Neural crest cell (in vitro differentiated cells): ENCODE results near the gene COPS4. TPM values are rescaled to one million over a fixed set of nuclear protein-coding genes. Genes with fewer than 3 reads are reported as not detected.
"Not testable (repeated sequence)": the region's sequence is repeated elsewhere in the genome, so short reads cannot be mapped to it uniquely, and the experiment has no call there.

ENCODE experiments used
- DNase-seq: peaks from one replicate; pipeline ENCODE4 v3.0.0; 2021; ENCODE audit warnings: low read depth, mixed read lengths, low spot score
- H3K27ac Mint-ChIP-seq: one replicate; pipeline ENCODE4 v1.8.0; 2021; ENCODE audit warnings: mild to moderate bottlenecking, mixed read lengths; ENCODE audit not compliant: unreplicated experiment
- H3K27me3 Mint-ChIP-seq: 2 replicates; pipeline ENCODE4 v1.8.0; 2021; ENCODE audit warnings: low read depth, mild to moderate bottlenecking, mixed read lengths
- H3K36me3 Mint-ChIP-seq: 2 replicates; pipeline ENCODE4 v1.8.0; 2021; ENCODE audit warnings: low read depth, mild to moderate bottlenecking, mixed read lengths
- H3K4me1 Mint-ChIP-seq: 2 replicates; pipeline ENCODE4 v1.8.0; 2021; ENCODE audit warnings: mixed read lengths
- H3K4me3 Mint-ChIP-seq: one replicate; pipeline ENCODE4 v1.8.0; 2021; ENCODE audit warnings: mild to moderate bottlenecking, mixed read lengths
- H3K9me3 Mint-ChIP-seq: 2 replicates; pipeline ENCODE4 v1.8.0; 2021; ENCODE audit warnings: mixed read lengths
- total RNA-seq: library from RNA; stranded (reverse); gene quantifications from 2 replicates; pipeline ENCODE4 v1.2.1, GENCODE V29; 2021
- TF ChIP-seq, protein P1 (sequence below): fragments of 200-600 bp; sonication (generic); conservative IDR thresholded peaks from 2 replicates; pipeline ENCODE4 v1.5.0; 2021; ENCODE audit warnings: antibody characterized with exemption, mild to moderate bottlenecking

The COPS4 gene
- total RNA-seq, 1 donor from 2014 or later = 44.5 TPM

DNA sequence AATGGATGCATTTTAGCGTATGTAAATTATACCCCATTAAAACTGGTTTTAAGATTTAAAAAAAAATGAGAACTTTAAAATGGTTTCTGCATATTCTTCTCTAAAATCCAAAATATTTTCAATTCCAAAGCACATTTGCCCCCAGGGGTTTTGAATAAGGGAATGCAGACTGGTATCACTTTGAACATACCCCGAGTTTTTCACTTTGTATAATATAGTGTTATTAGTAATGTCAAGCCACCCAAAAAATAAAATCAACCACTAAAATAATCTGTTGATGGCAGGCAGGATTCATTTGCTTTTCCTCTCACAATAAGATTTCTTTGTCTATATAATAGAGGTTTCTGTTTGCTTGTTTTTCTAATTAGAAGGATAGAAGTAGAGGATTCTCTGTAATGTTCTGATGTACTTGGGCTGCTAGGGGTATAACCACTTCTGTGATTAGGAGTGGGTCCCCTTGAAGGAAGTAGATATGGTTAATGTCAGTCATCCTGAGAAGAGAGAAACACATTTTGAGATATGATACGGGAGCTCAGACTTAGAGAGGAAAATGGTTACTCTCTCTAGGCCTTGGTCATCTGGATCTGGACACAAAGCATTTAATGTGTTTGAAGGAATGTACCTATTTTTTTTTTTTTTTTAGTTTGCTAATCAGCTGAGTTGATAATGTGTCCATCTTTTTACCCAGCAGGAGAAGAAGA, 15.0 kb upstream of the COPS4 start:
- TF ChIP-seq, protein P1, sequence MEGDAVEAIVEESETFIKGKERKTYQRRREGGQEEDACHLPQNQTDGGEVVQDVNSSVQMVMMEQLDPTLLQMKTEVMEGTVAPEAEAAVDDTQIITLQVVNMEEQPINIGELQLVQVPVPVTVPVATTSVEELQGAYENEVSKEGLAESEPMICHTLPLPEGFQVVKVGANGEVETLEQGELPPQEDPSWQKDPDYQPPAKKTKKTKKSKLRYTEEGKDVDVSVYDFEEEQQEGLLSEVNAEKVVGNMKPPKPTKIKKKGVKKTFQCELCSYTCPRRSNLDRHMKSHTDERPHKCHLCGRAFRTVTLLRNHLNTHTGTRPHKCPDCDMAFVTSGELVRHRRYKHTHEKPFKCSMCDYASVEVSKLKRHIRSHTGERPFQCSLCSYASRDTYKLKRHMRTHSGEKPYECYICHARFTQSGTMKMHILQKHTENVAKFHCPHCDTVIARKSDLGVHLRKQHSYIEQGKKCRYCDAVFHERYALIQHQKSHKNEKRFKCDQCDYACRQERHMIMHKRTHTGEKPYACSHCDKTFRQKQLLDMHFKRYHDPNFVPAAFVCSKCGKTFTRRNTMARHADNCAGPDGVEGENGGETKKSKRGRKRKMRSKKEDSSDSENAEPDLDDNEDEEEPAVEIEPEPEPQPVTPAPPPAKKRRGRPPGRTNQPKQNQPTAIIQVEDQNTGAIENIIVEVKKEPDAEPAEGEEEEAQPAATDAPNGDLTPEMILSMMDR = no peak
- Mint-ChIP-seq H3K27ac (no peak overlapping the region), H3K4me3 (no peak overlapping the region)

DNA sequence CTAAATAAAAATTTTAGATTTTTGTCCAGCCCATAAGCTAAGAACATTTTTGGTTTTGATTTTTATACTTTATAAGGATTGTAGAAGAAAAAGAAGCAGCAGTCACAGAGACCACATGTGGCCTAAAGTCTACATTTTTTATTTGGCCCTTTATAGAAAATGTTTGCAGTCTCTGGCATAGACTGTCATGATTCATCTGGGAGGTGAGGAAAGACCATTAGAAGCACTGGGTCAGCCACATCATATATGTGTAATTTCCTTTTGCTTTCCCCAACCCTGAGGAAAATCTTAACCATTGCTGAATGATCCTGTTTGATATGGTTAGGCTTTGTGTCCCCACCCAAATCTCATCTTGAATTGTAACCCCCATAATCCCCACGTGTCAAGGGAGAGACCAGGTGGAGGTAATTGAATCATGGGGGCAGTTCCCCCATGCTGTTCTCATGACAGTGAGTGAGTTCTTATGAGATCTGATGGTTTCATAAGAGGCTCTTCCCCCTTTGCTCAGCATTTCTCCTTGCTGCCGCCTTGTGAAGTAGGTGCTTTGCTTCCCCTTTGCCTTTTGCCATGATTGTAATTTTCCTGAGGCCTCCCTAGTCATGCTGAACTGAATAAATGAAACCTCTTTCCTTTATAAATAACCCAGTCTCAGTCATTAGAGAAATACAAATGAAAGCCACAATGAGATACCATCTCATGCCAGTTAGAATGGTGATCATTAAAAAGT, 12.1 kb upstream of the COPS4 start:
- TF ChIP-seq, protein P1 = no peak
- H3K4me3 Mint-ChIP-seq = no peak overlapping the region
- H3K36me3 Mint-ChIP-seq = no peaks in the 10 kb centered on the region
- DNase-seq = no peak
- no peak overlapping the region for H3K27ac Mint-ChIP-seq
- H3K9me3 Mint-ChIP-seq = peaks cover 10% of the 10 kb centered on the region
- H3K4me1 Mint-ChIP-seq = no peaks in the 10 kb centered on the region
- peaks cover 8% of the 10 kb centered on the region for H3K27me3 Mint-ChIP-seq

More for the DNA sequence above, 15.0 kb upstream of the COPS4 start:
- no peaks in the 10 kb centered on the region for H3K36me3 Mint-ChIP-seq
- DNase-seq = no peak
- H3K4me1 Mint-ChIP-seq = no peaks in the 10 kb centered on the region
- peaks cover 4% of the 10 kb centered on the region for H3K9me3 Mint-ChIP-seq
- H3K27me3 Mint-ChIP-seq = no peaks in the 10 kb centered on the region

DNA sequence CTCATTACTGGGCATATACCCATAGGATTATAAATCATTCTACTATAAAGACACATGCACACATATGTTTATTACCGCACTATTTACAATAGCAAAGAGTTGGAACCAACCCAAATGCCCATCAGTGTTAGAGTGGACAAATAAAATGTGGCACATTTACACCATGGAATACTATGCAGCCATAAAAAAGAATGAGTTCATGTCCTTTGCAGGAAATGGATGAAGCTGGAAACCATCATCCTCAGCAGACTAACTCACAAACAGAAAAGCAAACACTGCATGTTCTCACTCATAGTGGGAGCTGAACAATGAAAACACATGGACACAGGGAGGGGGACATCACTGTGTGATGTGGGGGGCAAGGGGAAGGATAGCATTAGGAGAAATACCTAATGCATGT, 11.4 kb upstream of the COPS4 start:
- DNase-seq, H3K4me3 Mint-ChIP-seq, H3K27ac Mint-ChIP-seq, H3K4me1 Mint-ChIP-seq, H3K36me3 Mint-ChIP-seq: not testable (repeated sequence)
- Mint-ChIP-seq H3K9me3 (peaks cover 10% of the 10 kb centered on the region), H3K27me3 (peaks cover 12% of the 10 kb centered on the region)

GRCh38 chr4:83024233-83024632, 10.8 kb upstream of the COPS4 start:
- H3K4me1 Mint-ChIP-seq = no peaks in the 10 kb centered on the region
- H3K9me3 Mint-ChIP-seq = peaks cover 10% of the 10 kb centered on the region
- no peak for DNase-seq
- H3K27ac Mint-ChIP-seq = no peak overlapping the region
- TF ChIP-seq, protein P1 = no peak
- no peaks in the 10 kb centered on the region for H3K36me3 Mint-ChIP-seq
- peaks cover 18% of the 10 kb centered on the region for H3K27me3 Mint-ChIP-seq
- H3K4me3 Mint-ChIP-seq = no peak overlapping the region

- TF ChIP-seq, protein P1 = no peak
- DNase-seq = no peak
- Mint-ChIP-seq H3K36me3 (no peaks in the 10 kb centered on the region), H3K4me1 (no peaks in the 10 kb centered on the region), H3K27me3 (peaks cover 29% of the 10 kb centered on the region), H3K4me3 (no peak overlapping the region), H3K9me3 (peaks cover 10% of the 10 kb centered on the region), H3K27ac (peak overlapping the region; percentile 27)
Measured at GRCh38 chr4:83025563-83025962, 9.4 kb upstream of the COPS4 start.

DNA sequence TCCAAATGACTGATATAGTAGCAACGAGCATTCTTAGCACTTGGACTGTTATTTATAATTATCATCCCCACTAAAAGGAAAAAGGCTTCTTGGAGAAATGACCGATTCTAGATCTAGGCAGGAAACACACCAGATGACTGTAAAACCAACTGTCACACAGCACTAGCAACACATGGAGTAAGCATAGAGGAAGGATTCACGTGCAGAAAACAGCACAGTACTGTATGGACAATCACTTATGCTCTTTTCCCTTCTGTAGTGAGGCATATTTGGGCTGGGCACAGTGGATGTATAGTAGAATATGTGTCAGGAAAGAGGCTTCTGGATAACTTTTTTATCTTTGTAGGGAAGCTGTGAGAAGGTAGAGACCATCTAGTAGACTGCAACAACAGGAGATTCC, 6.0 kb upstream of the COPS4 start:
- peak overlapping the region; percentile 16 for H3K4me3 Mint-ChIP-seq
- H3K36me3 Mint-ChIP-seq = no peaks in the 10 kb centered on the region

More for the DNA sequence above, 6.0 kb upstream of the COPS4 start:
- TF ChIP-seq, protein P1 = no peak
- Mint-ChIP-seq H3K27ac (no peak overlapping the region), H3K9me3 (peaks cover 10% of the 10 kb centered on the region), H3K27me3 (peaks cover 34% of the 10 kb centered on the region), H3K4me1 (no peaks in the 10 kb centered on the region)
- no peak for DNase-seq
